ENCODE results near the gene LY6G6F. TPM values are rescaled to one million over a fixed set of nuclear protein-coding genes. Genes with fewer than 3 reads are reported as not detected.

The LY6G6F gene
- total and polyA plus RNA-seq, 2 donors (not counting 1 experiment from before 2014, with no cell fraction given) = not detected

DNA sequence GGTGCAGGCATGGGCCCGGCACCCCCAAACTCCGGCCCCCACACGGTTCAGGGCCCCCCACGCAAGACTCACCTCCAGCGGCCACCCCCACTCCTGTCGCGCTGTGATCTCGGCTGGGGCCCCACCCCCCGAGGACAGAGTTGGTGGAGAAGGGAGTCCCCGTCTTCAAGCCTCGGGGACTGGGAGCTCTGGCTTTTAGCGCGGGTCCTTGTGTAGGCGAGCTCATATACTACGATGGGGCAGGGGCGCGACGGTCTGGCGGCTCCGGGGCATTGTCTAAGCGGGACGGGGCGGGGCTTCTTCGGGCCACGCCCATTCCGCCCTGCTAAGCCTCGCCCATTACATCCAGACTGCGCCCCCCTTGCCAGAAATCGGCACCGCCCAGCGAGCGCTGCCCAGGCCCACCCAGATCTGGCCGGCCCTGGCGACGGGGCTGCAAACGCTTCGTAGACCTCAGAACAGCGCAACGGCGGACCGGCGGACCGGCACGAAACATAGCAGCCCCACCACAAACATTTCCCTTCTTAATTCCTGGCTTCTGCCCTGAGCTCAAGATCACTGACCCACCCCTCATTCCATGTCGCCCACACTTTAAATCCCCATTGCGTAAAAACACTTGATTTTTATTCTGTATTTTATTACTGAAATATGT lies 23.4 kb downstream of the LY6G6F start:
- Histone ChIP-seq H3K4me2 (replicated peaks; ENCODE audit: low read depth, low read length, poor library complexity, severe bottlenecking) (peak overlapping the region; percentile 88), H3K4me3 (ENCODE audit: control extremely low read depth in 1 of 5, extremely low read depth in 1 of 5, insufficient read depth in 1 of 5, low read depth in 2 of 5, low read length in 4 of 5) (peak overlapping the region; percentile 67 to 94 (median 85)), H3K79me2 (ENCODE audit: control insufficient read depth, insufficient read depth, low read length) (peaks cover 43% of the 10 kb centered on the region), H3K9me3 (ENCODE audit: control extremely low read depth in 1 of 3, control insufficient read depth in 2 of 3, insufficient read depth in 1 of 3, low read length in 2 of 3) (no peaks in the 10 kb centered on the region), H3K27ac (ENCODE audit: low read length in 2 of 2) (peak overlapping the region; percentile 78 to 82), H4K20me1 (ENCODE audit: control insufficient read depth, insufficient read depth, low read length, poor library complexity, severe bottlenecking) (peaks cover 15% of the 10 kb centered on the region), H3K27me3 (replicated peaks in 1 of 4; ENCODE audit: control extremely low read depth in 1 of 4, control insufficient read depth in 3 of 4, insufficient read depth in 4 of 4, low read length in 3 of 4) (no peaks in the 10 kb centered on the region), H3K4me1 (ENCODE audit: control insufficient read depth in 2 of 2, insufficient read depth in 2 of 2, low read length in 2 of 2) (peaks cover 50 to 61% of the 10 kb centered on the region in 2 donors), H3K9ac (ENCODE audit: low read length) (peak overlapping the region; percentile 90), H2AFZ (ENCODE audit: insufficient read depth, low read depth, low read length, poor library complexity, severe bottlenecking) (peak overlapping the region; percentile 81), H3K36me3 (replicated peaks in 1 of 2; ENCODE audit: control extremely low read depth in 1 of 2, control insufficient read depth in 1 of 2, extremely low read depth in 1 of 2, insufficient read depth in 2 of 2, low read length in 1 of 2) (peaks cover 4 to 57% of the 10 kb centered on the region in 2 experiments)
- Mint-ChIP-seq H3K9me3 (ENCODE audit: insufficient read depth) (no peaks in the 10 kb centered on the region), H3K27me3 (no peaks in the 10 kb centered on the region), H3K27ac (peak overlapping the region; percentile 97), H3K4me3 (peak overlapping the region; percentile 99), H3K4me1 (peaks cover 76% of the 10 kb centered on the region)
- intact Hi-C loops (cut with micrococcal nuclease) = loop anchor here (1.0 to 10.0 kb wide), 6 partner anchors 8 to 465 kb away; partner anchors contain the start of genes ABHD16A, DXO, GPSM3 and LY6G5C
- TF ChIP-seq, protein P1, sequence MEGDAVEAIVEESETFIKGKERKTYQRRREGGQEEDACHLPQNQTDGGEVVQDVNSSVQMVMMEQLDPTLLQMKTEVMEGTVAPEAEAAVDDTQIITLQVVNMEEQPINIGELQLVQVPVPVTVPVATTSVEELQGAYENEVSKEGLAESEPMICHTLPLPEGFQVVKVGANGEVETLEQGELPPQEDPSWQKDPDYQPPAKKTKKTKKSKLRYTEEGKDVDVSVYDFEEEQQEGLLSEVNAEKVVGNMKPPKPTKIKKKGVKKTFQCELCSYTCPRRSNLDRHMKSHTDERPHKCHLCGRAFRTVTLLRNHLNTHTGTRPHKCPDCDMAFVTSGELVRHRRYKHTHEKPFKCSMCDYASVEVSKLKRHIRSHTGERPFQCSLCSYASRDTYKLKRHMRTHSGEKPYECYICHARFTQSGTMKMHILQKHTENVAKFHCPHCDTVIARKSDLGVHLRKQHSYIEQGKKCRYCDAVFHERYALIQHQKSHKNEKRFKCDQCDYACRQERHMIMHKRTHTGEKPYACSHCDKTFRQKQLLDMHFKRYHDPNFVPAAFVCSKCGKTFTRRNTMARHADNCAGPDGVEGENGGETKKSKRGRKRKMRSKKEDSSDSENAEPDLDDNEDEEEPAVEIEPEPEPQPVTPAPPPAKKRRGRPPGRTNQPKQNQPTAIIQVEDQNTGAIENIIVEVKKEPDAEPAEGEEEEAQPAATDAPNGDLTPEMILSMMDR (IDR thresholded peaks at IDR 0.05) = no peak
- TF ChIP-seq EZH2 (IDR thresholded peaks at IDR 0.05; ENCODE audit: borderline replicate concordance, insufficient read depth, low read depth, low read length, poor library complexity, severe bottlenecking) = no peak
- CTCF ChIA-PET = interaction anchor here (0.6 to 6.3 kb wide), 29 partner anchors 9 to 168 kb away, joined by 3 to 90 read pairs (median 4); partner anchors contain the start of genes ABHD16A, CLIC1, GPANK1 and HSPA1A
- ATAC-seq (ENCODE audit: low read depth) (peak; percentile 57), DNase-seq (peak; percentile 88)
- under 1% methylated on average over 39 of the region's 46 CpGs for WGBS (ENCODE audit: insufficient coverage)
- POLR2A ChIA-PET = interaction anchor here (0.6 to 2.5 kb wide), 11 partner anchors 10 to 172 kb away, joined by 3 to 28 read pairs (median 6); partner anchors contain the start of genes ABHD16A, EHMT2, HSPA1A and HSPA1L
